HTR-8/SVneo (cell line): ENCODE measurements around the gene BTN2A1.
"Not testable (repeated sequence)": the region's sequence is repeated elsewhere in the genome, so short reads cannot be mapped to it uniquely, and the experiment has no call there.

Experiments
- DNase-seq: peaks from one replicate; pipeline ENCODE4 v3.0.0; 2011; ENCODE audit warnings: low spot score, mixed read lengths; ENCODE audit not compliant: insufficient read length
- FAIRE-seq: peaks from 2 replicates; lab custom pipeline; 2011; peaks lifted over from hg19 to GRCh38; lab: Jason Lieb, UNC

Gene BTN2A1

DNA sequence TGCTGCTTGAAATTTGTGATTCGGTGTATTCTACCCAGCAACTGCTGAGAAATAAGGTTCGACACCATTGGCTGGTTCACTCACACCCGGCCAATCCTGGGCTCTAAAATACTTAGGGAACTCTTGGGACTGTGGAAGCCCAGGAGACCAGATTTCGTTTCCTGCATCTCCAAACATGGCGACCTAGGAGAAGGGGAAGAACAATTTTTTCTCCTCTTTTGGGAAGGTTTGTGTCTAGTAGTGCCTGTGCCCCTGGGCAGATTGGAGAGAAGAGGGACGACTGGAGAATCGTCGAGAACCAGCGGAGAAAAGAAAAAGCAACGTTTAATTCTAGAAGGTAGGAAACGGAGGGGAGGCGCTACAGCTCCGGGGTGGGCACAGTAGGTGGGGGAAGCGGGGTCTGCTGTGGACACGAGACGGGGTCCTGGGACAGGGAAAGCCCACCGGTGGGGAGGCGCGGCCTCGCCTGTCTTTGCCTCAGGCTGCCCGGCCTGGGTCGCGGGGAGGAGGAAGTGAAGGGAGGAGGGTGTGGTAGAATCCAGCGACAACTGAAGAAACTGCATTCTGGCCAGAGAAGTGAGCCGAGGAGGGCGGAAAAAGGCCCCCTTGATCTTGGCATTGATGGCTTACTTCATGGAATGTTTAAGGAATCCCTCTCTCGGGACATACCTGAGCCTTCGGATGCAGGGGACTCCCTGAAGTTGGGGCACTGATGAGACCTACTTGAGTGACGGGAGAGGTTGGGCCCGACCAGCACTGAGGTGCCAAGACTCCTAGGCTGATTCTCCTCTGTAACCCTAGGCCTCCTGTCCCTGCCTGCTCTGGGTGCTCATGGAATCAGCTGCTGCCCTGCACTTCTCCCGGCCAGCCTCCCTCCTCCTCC, at the start of gene BTN2A1:
BTN2A1 (plus strand) TSS at position 150 of the 883 bp plus-strand sequence; CDS start at position 832, 682 bp downstream.
- peak; percentile 92 for DNase-seq
- FAIRE-seq = no peak

DNA sequence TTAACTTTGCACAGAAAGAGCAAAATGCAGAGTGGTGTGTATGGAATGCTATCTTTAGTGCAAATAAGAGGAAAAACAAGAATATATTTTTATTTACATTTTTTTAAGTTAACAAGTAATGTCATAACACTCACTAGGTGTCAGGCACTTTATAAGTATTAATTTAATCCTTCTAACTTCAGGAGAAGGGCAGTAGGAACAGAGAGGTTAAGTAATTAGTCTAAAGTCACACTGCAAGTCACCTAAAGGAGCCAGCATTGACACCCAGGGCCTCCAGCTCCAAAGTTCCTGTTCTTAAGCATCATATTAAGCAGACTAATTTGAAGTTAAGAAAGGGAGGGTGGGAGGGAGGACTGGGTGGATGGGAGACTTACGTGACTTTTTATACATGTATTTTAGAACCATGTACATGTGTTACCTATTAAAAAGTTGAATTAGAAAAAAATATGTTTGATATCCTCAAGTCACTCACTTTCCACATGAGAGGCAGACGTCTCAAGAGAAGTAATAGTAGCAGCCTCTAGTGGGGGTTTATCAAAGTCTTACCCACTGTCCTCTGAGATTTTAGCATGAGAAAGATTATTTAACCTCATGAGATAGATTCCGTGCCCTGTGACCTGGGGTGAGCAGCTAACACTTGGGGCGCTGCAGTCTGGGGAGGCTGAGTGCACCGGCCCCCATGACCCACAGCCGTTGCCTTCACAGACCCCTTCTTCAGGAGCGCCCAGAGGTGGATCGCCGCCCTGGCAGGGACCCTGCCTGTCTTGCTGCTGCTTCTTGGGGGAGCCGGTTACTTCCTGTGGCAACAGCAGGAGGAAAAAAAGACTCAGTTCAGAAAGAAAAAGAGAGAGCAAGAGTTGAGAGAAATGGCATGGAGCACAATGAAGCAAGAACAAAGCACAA, 48.7 kb upstream of the BTN2A1 start:
- FAIRE-seq (no peak), DNase-seq (no peak)

DNA sequence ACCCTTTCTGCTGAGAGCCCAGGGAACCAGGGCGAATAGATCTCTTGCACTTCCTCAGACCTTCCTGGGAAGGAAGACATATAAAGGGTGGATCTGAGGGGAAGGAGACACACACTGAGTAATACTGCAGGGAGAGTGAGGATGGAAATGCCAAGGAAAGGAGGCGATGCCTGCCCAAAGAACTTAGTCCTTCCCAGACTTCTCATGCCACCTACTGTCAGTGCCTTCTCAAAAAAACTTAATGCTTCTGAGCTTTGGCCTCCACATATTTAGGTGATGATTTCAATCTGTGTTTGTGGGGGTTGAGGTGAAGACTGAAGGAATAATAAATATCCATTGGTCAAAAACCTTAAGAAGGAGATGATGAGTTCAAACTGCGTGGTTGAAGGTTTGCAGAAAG, 46.0 kb upstream of the BTN2A1 start:
- DNase-seq (no peak), FAIRE-seq (no peak)

DNA sequence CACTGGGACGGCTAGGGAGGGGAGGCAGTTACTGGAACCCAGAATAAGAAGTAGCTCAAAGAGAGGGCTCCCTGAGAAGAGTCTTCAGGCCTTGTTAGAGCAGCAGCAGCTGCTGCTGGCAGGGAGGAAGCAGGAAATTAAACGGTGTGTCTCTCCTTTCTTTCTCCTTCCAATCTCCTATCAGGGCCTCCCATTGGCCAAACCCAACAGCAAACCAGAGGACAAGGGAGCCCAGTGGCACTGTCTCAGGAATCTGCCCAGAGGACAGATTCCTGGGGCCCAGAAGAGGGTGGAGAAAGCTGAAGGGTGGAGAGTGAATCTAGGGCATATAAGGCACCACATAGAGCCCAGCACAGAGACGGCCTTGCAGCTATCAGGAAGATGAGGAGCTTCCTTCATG, 45.5 kb upstream of the BTN2A1 start:
- FAIRE-seq = no peak
- no peak for DNase-seq

DNA sequence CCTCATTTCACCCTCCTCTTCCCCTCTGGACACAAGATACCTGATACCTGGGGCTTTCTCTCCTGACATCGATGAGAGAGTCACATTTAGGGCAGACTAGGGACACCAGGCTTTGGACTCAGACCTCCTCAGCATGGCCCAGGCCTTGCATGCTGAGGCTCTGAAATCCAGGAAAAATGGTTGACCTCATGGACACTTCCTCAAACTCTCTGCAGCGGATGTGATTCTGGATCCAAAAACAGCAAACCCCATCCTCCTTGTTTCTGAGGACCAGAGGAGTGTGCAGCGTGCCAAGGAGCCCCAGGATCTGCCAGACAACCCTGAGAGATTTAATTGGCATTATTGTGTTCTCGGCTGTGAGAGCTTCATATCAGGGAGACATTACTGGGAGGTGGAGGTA, 44.8 kb upstream of the BTN2A1 start:
- no peak for DNase-seq
- no peak for FAIRE-seq

DNA sequence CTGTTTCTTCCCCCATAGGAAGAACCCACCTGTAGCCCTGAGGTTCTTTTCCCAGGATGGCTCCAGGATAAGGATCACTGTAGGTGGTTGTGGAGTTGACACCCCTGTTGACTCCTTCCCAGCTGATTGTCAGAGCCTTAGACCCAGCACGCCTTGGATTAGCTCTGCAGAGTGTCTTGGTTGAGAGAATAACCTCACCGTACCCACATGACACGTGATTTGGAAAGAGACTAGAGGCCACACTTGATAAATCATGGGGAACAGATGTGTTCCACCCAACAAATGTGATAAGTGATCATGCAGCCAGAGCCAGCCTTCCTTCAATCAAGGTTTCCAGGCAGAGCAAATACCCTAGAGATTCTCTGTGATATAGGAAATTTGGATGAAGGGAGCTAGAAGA, 43.5 kb upstream of the BTN2A1 start:
- DNase-seq (no peak), FAIRE-seq (peak; percentile 28)

DNA sequence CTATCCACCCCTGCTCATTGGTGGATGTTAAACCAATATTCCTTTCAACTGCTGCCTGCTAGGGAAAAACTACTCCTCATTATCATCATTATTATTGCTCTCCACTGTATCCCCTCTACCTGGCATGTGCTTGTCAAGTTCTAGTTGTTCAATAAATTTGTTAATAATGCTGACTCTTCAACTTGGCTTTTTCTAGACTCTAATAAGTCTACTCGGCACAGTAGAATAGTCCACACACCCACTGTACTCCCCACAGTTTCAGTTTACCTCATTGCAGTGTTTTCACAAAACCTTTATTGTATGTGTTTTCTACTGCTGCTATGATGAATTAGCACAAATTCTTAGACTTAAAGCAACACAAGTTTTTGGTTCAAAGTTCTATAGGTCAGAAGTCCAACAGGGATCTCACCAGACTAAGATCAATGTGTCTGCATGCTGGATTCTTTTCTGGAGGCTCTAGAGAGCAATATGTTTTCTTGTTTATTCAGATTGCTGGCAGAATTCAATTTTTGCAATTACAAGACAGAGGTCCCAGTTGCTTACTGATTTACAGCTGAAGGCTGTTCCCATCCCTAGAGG, 42.6 kb upstream of the BTN2A1 start:
- DNase-seq = no peak
- no peak for FAIRE-seq

DNA sequence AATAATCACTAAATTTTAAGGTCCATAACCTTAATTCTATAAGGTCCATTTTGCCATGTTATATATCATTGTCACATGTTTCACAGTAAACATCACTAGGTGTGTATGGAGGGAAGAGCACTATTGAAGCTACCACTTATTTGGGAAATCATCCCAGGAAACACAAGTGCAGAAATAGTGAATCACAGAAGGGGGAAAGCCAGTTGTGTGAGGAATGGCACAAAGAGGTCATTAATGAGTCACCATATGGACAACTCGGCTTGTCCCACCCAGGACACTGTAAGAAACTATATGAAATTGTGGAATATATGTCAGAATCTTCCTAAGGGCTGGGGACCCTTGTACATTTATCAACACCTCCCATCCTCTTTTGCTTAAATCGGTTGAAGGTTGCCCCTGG, 42.0 kb upstream of the BTN2A1 start:
- DNase-seq (no peak), FAIRE-seq (no peak)

DNA sequence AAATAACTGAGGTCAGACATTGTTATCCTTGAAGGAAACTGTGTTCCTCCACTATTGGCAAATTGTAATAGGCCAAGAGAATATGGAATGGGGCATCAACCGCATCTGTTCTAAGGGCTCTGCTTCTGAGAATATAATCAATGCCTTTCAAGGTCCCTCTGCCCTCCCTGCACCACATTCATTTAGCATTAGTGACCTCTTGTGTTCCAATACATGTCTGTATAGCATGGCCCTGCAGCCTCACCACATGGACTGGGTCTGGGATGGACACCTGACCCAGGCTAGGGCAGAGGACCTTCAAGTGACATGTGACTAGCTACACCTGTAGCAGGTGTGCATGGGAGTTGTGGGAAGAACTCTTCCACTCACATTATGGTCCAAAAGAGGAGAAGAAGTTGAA, 41.5 kb upstream of the BTN2A1 start:
- FAIRE-seq (no peak), DNase-seq (no peak)

DNA sequence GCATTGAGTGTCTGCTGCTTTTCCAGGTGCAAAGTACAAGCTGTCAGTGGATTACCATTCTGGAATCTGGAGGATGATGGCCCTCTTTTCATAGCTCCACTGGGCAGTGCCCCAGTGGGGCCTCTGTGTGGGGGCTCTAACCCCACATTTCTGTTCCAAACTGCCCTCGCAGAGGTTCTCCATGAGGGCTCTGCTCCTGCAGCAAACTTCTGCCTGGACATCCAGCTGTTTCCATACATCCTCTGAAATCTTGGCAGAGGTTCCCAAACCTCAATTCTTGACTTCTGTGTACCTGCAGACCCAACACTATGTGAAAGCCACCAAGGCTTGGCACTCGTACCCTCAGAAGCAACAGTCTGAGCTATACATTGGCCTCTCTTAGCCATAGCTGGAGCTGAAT, 39.7 kb upstream of the BTN2A1 start:
- not testable (repeated sequence) for FAIRE-seq

DNA sequence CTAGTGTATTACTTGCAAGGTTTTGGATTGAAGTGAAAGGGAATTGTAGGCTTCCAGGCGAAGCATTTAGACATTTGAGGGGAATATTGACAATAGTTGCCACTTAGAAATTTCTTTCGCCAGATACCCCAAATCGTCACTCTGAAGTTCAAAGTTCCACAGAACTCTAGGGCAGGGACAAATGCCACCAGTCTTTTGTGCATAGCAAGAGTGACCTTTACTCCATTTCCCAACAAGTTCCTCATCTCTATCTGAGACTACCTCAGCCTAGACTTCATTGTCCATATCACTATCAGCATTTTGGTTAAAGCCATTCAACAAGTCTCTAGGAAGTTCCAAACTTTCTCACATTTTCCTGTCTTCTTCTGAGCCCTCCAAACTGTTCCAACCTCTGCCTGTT, 39.0 kb upstream of the BTN2A1 start:
- FAIRE-seq, DNase-seq: not testable (repeated sequence)

More for the DNA sequence above, 39.7 kb upstream of the BTN2A1 start:
- DNase-seq = not testable (repeated sequence)

DNA sequence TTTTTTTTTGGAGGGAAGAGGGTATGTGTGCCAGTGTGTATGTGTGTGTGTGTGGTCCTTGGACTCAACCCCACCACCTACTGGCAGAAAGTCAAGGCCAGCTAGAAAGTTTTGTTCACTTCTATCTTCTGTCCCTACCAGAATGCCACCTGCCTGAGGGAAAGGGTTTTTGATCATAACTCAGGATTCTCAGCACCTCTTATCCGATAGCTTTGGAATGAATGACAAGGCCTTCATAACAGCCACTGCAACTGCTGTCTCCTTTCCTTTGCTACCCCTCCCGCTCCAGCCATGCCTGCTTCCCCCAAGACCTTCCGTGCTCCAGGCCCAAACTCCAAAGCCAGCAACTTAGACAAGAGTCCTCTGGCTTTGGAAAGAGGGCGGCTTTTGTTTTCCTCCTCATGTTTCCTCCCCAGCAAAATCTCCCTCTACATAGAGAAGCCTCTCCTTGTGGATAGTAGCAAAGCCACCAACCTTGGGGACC, 37.0 kb upstream of the BTN2A1 start:
- FAIRE-seq = no peak

DNA sequence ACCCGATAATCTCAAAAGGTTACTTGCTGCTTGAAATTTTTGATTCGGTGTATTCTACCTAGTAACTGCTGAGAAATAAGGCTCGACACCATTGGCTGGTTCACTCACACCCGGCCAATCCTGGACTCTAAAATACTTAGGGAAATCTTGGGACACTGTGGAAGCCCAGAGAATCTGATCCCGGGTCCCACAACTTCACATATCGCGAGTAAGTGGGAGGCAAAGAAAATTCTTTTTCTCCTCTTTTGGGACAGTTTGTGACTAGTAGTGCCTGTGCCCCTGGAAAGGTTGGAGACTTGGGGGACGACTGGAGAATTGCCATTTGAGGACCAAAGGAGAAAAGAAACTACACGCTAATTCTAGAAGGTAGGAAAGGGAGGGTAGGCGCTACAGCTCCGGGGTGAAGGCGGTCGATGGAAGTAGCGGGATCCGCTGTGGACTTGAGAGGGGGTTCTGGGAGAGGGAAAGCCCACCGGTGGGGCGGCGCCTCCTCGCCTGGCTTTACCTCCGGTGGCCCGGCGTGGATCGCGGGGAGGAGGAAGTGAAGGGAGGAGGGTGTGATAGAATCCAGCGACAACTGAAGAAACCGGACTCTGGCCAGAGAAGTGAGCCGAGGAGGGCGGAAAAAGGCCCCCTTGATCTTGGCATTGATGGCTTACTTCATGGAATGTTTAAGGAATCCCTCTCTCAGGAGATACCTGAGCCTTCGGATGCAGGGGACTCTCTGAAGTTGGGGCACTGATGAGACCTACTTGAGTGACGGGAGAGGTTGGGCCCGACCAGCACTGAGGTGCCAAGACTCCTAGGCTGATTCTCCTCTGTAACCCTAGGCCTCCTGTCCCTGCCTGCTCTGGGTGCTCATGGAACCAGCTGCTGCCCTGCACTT, 36.3 kb upstream of the BTN2A1 start:
- peak; percentile 60 for FAIRE-seq
- DNase-seq = peak; percentile 95

More for the DNA sequence above, 37.0 kb upstream of the BTN2A1 start:
- DNase-seq = peak; percentile 32

DNA sequence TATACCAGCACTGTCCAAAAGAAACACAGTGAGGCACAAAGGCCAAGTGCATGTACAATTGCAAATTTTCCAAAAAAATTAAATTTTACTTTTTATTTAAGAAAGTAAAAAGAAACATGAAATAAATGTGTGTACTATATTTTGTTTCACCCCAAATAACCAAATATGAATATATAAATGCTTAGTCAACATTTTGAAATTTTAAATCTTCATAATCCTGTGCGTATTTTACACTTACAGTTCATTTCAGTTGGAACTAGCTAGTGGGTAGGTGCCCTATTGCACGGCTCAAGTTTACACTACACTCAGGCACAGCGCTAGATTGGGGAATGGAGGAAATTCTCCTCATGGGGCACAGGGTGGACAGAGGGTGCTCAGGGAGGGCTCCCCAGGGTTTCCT, 35.4 kb upstream of the BTN2A1 start:
- DNase-seq = no peak
- no peak for FAIRE-seq

DNA sequence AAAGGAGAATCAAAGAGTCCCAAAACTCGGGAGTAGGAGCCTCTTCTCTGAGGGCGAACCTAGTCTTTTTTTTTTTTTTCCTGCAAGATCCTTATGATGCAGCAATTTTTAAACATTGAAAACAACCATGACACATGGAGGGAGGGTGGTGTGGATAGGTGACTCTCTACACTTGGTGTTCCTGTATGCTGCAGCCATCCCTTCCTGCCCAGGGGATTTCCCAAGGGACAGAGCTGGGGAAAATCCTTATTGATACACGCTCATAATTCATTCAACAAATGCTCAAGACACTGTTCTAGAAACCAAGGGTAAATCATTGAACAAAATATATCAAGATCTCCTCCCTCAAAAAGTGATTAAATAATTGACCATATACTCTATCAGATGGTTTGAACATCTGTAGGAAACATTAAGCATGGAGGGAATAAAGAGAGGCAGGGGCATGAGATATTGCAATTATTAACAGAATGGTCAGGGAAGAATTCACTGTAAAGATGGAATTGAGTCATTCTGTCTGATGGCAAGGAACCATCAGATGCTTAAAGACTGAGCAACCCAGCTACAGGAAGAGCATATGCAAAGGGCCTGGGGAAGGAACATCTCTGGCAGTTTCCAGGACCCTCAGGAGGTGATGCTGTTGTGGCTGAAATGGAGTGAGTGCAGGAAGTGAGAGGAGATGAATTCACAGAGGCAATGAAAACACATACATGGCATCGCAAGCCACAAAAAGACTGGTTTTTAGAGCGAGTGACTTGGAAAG, 30.9 kb upstream of the BTN2A1 start:
- FAIRE-seq = no peak

DNA sequence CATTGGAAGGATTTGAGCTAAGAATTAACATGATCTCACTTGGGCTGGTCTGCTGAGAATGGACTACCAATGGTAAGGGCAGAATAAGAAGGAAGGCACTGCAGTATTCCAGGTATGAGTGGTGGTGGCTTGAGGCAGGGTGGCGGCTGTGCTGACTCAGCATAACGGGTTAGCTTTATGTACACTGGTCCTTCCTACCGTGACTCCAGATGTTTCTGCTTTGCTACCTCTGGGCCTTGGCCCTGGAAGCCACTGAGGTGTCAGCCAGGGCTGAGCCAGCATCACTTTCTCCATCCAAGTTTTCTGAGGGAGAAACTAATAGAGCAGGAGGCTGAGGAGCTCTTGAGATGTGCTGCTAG, 30.3 kb upstream of the BTN2A1 start:
- FAIRE-seq = no peak
- no peak for DNase-seq

More for the DNA sequence above, 30.9 kb upstream of the BTN2A1 start:
- DNase-seq = no peak

DNA sequence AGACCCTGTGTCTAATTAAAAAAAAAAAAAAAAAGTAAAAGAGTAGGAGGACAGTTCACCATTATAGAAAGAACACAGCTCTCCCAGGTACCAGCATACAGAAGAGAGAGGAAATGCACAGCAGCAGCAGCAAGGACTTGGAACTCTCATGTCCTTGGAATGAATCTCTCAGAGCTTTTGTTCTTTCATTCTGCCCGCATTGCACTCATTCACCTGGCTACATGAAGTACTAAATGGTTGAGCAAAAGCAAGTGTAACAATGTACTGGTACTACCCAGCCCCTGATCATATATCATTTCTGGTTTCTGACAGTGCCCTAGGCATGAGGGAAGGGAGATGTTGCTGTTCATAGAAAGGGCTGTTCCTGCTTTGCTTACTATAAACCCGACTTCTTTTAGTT, 29.5 kb upstream of the BTN2A1 start:
- FAIRE-seq = no peak

DNA sequence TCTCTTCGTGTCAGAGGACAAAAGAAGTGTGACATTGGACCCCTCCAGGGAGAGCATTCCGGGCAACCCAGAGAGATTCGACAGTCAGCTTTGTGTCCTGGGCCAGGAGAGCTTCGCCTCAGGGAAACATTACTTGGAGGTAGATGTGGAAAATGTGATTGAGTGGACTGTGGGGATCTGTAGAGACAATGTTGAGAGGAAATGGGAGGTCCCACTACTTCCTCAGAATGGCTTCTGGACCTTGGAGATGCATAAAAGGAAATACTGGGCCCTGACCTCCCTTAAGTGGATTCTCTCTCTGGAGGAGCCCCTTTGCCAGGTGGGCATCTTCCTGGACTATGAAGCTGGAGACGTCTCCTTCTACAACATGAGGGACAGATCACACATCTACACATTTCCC, 27.0 kb upstream of the BTN2A1 start:
- FAIRE-seq = no peak
- DNase-seq = no peak

More for the DNA sequence above, 29.5 kb upstream of the BTN2A1 start:
- DNase-seq = no peak
